A549 (cell line): ENCODE data around the gene SIM2. TPM values are rescaled to one million over a fixed set of nuclear protein-coding genes. Genes with fewer than 3 reads are reported as not detected.

Source experiments
- ATAC-seq, 2 experiments: fragments of 200-7000 bp in 1 of 2; fragments of >200 bp in 1 of 2; cut with Nextera tagmentation in 1 of 2; cut with Tn5 transposase in 1 of 2; 3 replicates each; pipeline versions ENCODE4 v1.8.0 to v1.9.1; 2018 to 2020; ENCODE audit warnings: mild to moderate bottlenecking in 1 of 2, moderate library complexity in 1 of 2
- CTCF ChIA-PET: fragments of 300-600 bp; sonication (Branson Sonifier 250); formaldehyde crosslinking; extraction: SDS; loops from one replicate; lab custom pipeline; 2021; ENCODE audit warnings: antibody characterized with exemption, inconsistent platforms; lab: Yijun Ruan, JAX
- POLR2A ChIA-PET: fragments of 350-600 bp; formaldehyde crosslinking; extraction: SDS; loops from one replicate; lab custom pipeline; 2021; ENCODE audit warnings: antibody characterized with exemption, inconsistent platforms; lab: Yijun Ruan, JAX
- DNase-seq, 2 experiments: peaks; one replicate each; pipeline versions ENCODE4 v3.0.0 to v3.0.0-alpha.2; 2011 to 2016; ENCODE audit warnings: low read depth in 1 of 2, low spot score in 1 of 2
- FAIRE-seq: peaks from 2 replicates; lab custom pipeline; 2011; peaks lifted over from hg19 to GRCh38; lab: Jason Lieb, UNC
- H3K27ac ChIP-seq, 2 experiments: fragments of >200 bp; sonication (Bioruptor Twin); formaldehyde crosslinking; 3 replicates each; pipeline ENCODE4 v1.5.1; 2016 to 2017
- H3K4me1 ChIP-seq: fragments of >200 bp; sonication (Bioruptor Twin); formaldehyde crosslinking; 3 replicates; pipeline ENCODE4 v1.6.1; 2016
- H3K4me2 ChIP-seq: fragments of >200 bp; sonication (Bioruptor Twin); formaldehyde crosslinking; 3 replicates; pipeline ENCODE4 v1.6.1; 2016
- H3K4me3 ChIP-seq: fragments of >200 bp; sonication (Bioruptor Twin); formaldehyde crosslinking; 3 replicates; pipeline ENCODE4 v1.5.1; 2016
- H3K9me3 ChIP-seq: fragments of >200 bp; sonication (Bioruptor Twin); formaldehyde crosslinking; 3 replicates; pipeline ENCODE4 v1.6.1; 2016
- CHD2 ChIP-seq: fragments of 150-350 bp; IDR thresholded peaks from 2 replicates; pipeline ENCODE4 v1.6.1; 2014; ENCODE audit warnings: low read length; ENCODE audit not compliant: partially characterized antibody
- EHMT2 ChIP-seq: fragments of 200-600 bp; sonication (generic); IDR thresholded peaks from 2 replicates; pipeline ENCODE4 v1.6.1; 2016; ENCODE audit warnings: antibody characterized with exemption, low read depth, mild to moderate bottlenecking, moderate library complexity
- NPAS2 ChIP-seq: fragments of 250-450 bp; sonication (Bioruptor Pico); IDR thresholded peaks from 2 replicates; pipeline ENCODE4 v1.8.0; 2022; ENCODE audit warnings: mild to moderate bottlenecking, moderate library complexity, borderline replicate concordance
- RARB ChIP-seq: fragments of 250-450 bp; sonication (Bioruptor Pico); IDR thresholded peaks from 2 replicates; pipeline ENCODE4 v1.8.0; 2021; ENCODE audit warnings: mild to moderate bottlenecking, moderate library complexity
- REST ChIP-seq: fragments of 200-600 bp; sonication (generic); IDR thresholded peaks from 2 replicates; pipeline ENCODE4 v1.6.1; 2016; ENCODE audit warnings: antibody characterized with exemption, mild to moderate bottlenecking, moderate library complexity
- ZSCAN20 ChIP-seq: fragments of 250-450 bp; sonication (Bioruptor Pico); IDR thresholded peaks from 2 replicates; pipeline ENCODE4 v1.8.0; 2022; ENCODE audit warnings: mild to moderate bottlenecking, moderate library complexity
- polyA plus RNA-seq, 4 experiments: library from polyadenylated mRNA; depleted of rRNA in 3 of 4; stranded (reverse); fragments of >200 nt; fragmentation: RNase III in 1 of 4; extraction: RNeasy Plus Mini Kit Qiagen cat#74134 plus additional on column Dnase treatment in 1 of 4; gene quantifications; 2 replicates in 3 of 4; 3 replicates in 1 of 4; pipeline ENCODE4 v1.2.3, GENCODE V29; 2011 to 2017
- TF ChIP-seq, protein P1 (sequence below): IDR thresholded peaks from 2 replicates; pipeline ENCODE4 v1.6.1; 2012; ENCODE audit warnings: low read depth, borderline replicate concordance

The SIM2 gene
- polyA plus RNA-seq, 2 of the 4 experiments (the other 2 are of a cell fraction): 12.6 to 13.4 TPM

DNA sequence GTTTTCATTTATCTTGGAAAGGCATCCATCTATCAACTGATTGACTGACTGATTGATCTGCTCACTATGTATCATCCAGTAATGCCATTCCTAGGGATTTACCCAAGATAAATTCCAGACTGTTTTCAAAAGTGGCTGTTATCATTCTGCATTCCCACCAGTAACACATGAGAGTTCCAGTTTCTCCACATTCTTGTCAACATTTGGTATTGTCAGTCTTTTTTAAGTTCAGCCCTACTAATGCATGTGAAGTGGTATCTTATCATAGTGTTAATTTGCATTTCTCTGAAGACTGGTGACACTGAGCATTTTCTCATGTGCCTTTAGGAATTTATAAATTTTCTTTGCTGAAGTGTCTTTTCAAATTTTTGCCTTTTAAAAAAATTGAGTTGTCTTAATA, 99.6 kb downstream of the SIM2 start:
- DNase-seq (no peak), ATAC-seq (no peak), FAIRE-seq (no peak)
- Histone ChIP-seq H3K4me3 (no peak overlapping the region), H3K4me2 (no peak overlapping the region), H3K27ac (no peak overlapping the region), H3K9me3 (peaks cover 22% of the 10 kb centered on the region), H3K4me1 (no peaks in the 10 kb centered on the region)
- POLR2A ChIA-PET: no interaction called here
- no peak for TF ChIP-seq REST
- TF ChIP-seq RARB (CRISPR knock-in tag): no peak
- no peak for TF ChIP-seq NPAS2
- TF ChIP-seq, protein P1, sequence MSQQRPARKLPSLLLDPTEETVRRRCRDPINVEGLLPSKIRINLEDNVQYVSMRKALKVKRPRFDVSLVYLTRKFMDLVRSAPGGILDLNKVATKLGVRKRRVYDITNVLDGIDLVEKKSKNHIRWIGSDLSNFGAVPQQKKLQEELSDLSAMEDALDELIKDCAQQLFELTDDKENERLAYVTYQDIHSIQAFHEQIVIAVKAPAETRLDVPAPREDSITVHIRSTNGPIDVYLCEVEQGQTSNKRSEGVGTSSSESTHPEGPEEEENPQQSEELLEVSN: no peak
- TF ChIP-seq EHMT2: no peak
- TF ChIP-seq CHD2: no peak
- TF ChIP-seq ZSCAN20: no peak
- TF ChIP-seq, all 56 proteins: peak for 0
- CTCF ChIA-PET: no interaction called here

Other genes with a start within 250 kb of the SIM2 start
- not detected in 2 replicates for gene CLDN14, start 219.0 kb upstream of the SIM2 start, polyA plus RNA-seq (2011; rRNA removed)
- gene CLDN14, start 219.0 kb upstream of the SIM2 start, polyA plus RNA-seq (2017; fragmentation: RNase III; extraction: RNeasy Plus Mini Kit Qiagen cat#74134 plus additional on column Dnase treatment): 0.05 TPM in 1 of 3 replicates, not detected in the others